ENCODE results near the gene ERBIN.
A peak's percentile ranks its signal among the peaks of the same experiment; 100 is the strongest.

Gene ERBIN

GRCh38 chr5:65933295-65933694 lies 6.9 kb downstream of the ERBIN start:
- H3K27ac ChIP-seq (ENCODE audit: low read depth, low read length) = no peak overlapping the region
- peaks cover 100% of the 10 kb centered on the region for H3K79me2 ChIP-seq (ENCODE audit: insufficient read depth, low read length)
- peak overlapping the region; percentile 21 for H3K4me2 ChIP-seq (ENCODE audit: low read depth, low read length, poor library complexity, severe bottlenecking)
- no peak overlapping the region for H3K4me3 ChIP-seq (ENCODE audit: insufficient read depth, low read length, poor library complexity, severe bottlenecking)
- H3K9me3 ChIP-seq (ENCODE audit: insufficient read depth, low read length) = no peaks in the 10 kb centered on the region
- peaks cover 59% of the 10 kb centered on the region for H4K20me1 ChIP-seq (ENCODE audit: low read depth, low read length)
- no peak overlapping the region for H2AFZ ChIP-seq (ENCODE audit: low read depth, low read length, severe bottlenecking)
- H3K9me2 ChIP-seq (replicated peaks; ENCODE audit: insufficient read depth, low read length) = no peaks in the 10 kb centered on the region
- no peak overlapping the region for H3K9ac ChIP-seq (ENCODE audit: low read length)
- TF ChIP-seq CTCF (IDR thresholded peaks at IDR 0.05; ENCODE audit: insufficient read depth, low read length, poor library complexity, severe bottlenecking) (no peak), EZH2phosphoT487 (conservative IDR thresholded peaks at IDR 0.05; ENCODE audit: low read length) (no peak)
- H3K36me3 ChIP-seq (ENCODE audit: low read length) = peaks cover 3% of the 10 kb centered on the region; the same call in 1 of the 2 replicates
- peaks cover 22% of the 10 kb centered on the region for H3F3A ChIP-seq (ENCODE audit: insufficient read depth)
- no peaks in the 10 kb centered on the region for H3K27me3 ChIP-seq (ENCODE audit: low read length)

- Histone ChIP-seq H3K79me2 (ENCODE audit: insufficient read depth, low read length) (peaks cover 81% of the 10 kb centered on the region), H3K4me2 (ENCODE audit: low read depth, low read length, poor library complexity, severe bottlenecking) (peak overlapping the region; percentile 99), H3F3A (ENCODE audit: insufficient read depth) (peaks cover 27% of the 10 kb centered on the region), H2AFZ (ENCODE audit: low read depth, low read length, severe bottlenecking) (no peak overlapping the region), H3K36me3 (ENCODE audit: low read length) (no peaks in the 10 kb centered on the region), H3K27me3 (ENCODE audit: low read length) (no peaks in the 10 kb centered on the region), H3K27ac (ENCODE audit: low read depth, low read length) (peak overlapping the region; percentile 79), H4K20me1 (ENCODE audit: low read depth, low read length) (peaks cover 38% of the 10 kb centered on the region), H3K9me2 (replicated peaks; ENCODE audit: insufficient read depth, low read length) (no peaks in the 10 kb centered on the region), H3K9me3 (ENCODE audit: insufficient read depth, low read length) (no peaks in the 10 kb centered on the region), H3K9ac (ENCODE audit: low read length) (no peak overlapping the region), H3K4me3 (ENCODE audit: insufficient read depth, low read length, poor library complexity, severe bottlenecking) (peak overlapping the region; percentile 41)
- no peak for TF ChIP-seq EZH2phosphoT487 (conservative IDR thresholded peaks at IDR 0.05; ENCODE audit: low read length)
- TF ChIP-seq CTCF (IDR thresholded peaks at IDR 0.05; ENCODE audit: insufficient read depth, low read length, poor library complexity, severe bottlenecking) = no peak
Observed at GRCh38 chr5:65938256-65938655, 11.9 kb downstream of the ERBIN start.

DNA sequence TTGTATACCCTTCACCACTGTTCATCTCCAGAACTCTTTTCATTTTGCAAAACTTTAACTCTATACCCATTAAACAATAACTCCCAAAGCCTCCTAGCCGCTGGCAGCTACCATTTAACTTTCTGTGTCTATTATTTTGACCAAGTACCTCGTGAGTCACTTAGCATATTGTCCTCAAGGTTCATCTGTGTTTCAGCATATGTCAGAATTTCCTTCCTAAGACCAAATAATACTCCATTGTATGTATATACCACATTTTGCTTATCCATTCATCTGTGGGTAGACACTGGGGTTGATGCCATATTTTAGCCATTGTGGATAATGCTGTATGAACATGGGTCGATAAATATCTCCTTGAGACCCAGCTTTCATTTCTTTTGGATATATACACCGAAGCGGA lies 17.4 kb downstream of the ERBIN start:
- Histone ChIP-seq H3K79me2 (ENCODE audit: insufficient read depth, low read length) (peaks cover 82% of the 10 kb centered on the region), H3K27ac (ENCODE audit: low read depth, low read length) (no peak overlapping the region), H3K36me3 (ENCODE audit: low read length) (peaks cover 12% of the 10 kb centered on the region; the same call in 1 of the 2 replicates), H3K4me2 (ENCODE audit: low read depth, low read length, poor library complexity, severe bottlenecking) (no peak overlapping the region), H3K9ac (ENCODE audit: low read length) (no peak overlapping the region), H3F3A (ENCODE audit: insufficient read depth) (peaks cover 5% of the 10 kb centered on the region; the same call in 1 of the 2 replicates), H3K4me3 (ENCODE audit: insufficient read depth, low read length, poor library complexity, severe bottlenecking) (no peak overlapping the region), H3K9me3 (ENCODE audit: insufficient read depth, low read length) (no peaks in the 10 kb centered on the region), H3K27me3 (ENCODE audit: low read length) (no peaks in the 10 kb centered on the region), H4K20me1 (ENCODE audit: low read depth, low read length) (peaks cover 14% of the 10 kb centered on the region), H2AFZ (ENCODE audit: low read depth, low read length, severe bottlenecking) (no peak overlapping the region), H3K9me2 (replicated peaks; ENCODE audit: insufficient read depth, low read length) (no peaks in the 10 kb centered on the region)
- TF ChIP-seq CTCF (IDR thresholded peaks at IDR 0.05; ENCODE audit: insufficient read depth, low read length, poor library complexity, severe bottlenecking) (no peak), EZH2phosphoT487 (conservative IDR thresholded peaks at IDR 0.05; ENCODE audit: low read length) (no peak)
